BE2C (cell line): ENCODE data around the gene KIF5C.

Experiments
- DNase-seq: peaks from one replicate; pipeline ENCODE4 v3.0.0-alpha.2; 2020
- H3K27me3 ChIP-seq: fragments of 250-450 bp; sonication (Bioruptor Pico); 2 replicates; pipeline ENCODE4 v1.5.1; 2020; ENCODE audit warnings: mild to moderate bottlenecking
- H3K36me3 ChIP-seq: fragments of 250-450 bp; sonication (Bioruptor Pico); 2 replicates; pipeline ENCODE4 v1.5.1; 2020; ENCODE audit warnings: mild to moderate bottlenecking
- H3K4me1 ChIP-seq: fragments of 250-450 bp; sonication (Bioruptor Pico); 2 replicates; pipeline ENCODE4 v1.5.1; 2020
- H3K4me3 ChIP-seq: 2 replicates; pipeline ENCODE4 v1.5.1; 2011; ENCODE audit warnings: low read depth, low read length
- H3K9me3 ChIP-seq: fragments of 250-450 bp; sonication (Bioruptor Pico); 2 replicates; pipeline ENCODE4 v1.5.1; 2020
- TF ChIP-seq, protein P1 (sequence below): IDR thresholded peaks from 2 replicates; pipeline ENCODE4 v1.5.1; 2012; ENCODE audit warnings: mild to moderate bottlenecking, low read depth, low read length

Gene KIF5C

DNA sequence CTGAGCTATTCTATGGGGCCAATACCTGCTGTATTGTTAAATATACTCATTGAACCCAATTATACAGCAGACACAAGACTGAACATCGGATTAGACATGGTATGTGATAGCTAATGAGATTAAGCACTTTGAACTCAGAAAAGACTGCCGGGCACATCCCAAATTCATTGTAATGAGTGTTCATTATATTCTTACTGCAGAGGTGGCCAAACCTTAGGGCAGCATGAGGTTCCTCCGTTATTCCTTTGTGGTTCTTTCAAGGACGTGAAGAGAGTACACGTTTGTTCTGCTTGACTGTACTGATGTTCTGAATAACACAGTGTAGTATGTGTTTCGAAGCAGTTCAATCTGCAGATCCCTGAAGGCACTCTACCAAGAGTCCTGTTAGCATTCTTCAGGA lies 78.4 kb downstream of the KIF5C start:
- Histone ChIP-seq H3K36me3 (no peaks in the 10 kb centered on the region), H3K4me1 (no peaks in the 10 kb centered on the region), H3K4me3 (no peak overlapping the region), H3K9me3 (no peaks in the 10 kb centered on the region), H3K27me3 (no peaks in the 10 kb centered on the region)
- DNase-seq = no peak
- TF ChIP-seq, protein P1, sequence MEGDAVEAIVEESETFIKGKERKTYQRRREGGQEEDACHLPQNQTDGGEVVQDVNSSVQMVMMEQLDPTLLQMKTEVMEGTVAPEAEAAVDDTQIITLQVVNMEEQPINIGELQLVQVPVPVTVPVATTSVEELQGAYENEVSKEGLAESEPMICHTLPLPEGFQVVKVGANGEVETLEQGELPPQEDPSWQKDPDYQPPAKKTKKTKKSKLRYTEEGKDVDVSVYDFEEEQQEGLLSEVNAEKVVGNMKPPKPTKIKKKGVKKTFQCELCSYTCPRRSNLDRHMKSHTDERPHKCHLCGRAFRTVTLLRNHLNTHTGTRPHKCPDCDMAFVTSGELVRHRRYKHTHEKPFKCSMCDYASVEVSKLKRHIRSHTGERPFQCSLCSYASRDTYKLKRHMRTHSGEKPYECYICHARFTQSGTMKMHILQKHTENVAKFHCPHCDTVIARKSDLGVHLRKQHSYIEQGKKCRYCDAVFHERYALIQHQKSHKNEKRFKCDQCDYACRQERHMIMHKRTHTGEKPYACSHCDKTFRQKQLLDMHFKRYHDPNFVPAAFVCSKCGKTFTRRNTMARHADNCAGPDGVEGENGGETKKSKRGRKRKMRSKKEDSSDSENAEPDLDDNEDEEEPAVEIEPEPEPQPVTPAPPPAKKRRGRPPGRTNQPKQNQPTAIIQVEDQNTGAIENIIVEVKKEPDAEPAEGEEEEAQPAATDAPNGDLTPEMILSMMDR = no peak

DNA sequence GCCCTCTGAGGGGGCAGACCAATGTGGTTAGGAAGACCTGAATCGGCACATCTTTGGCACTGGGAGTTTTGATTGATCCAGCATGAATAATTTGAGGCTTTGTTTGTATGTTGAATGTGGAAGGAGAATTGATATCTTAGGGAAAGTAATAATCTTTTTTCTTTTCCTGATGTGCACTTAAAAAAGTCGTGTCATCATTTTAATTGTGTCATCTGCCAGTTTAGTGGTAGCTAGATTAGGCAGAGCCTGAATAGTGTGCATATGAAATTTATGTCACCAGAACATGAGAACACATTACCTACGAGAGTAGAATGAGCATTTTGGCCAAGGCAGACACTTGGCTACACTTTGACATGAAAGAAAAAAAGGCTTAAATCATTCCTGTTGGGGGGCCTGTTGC lies 79.5 kb downstream of the KIF5C start:
- H3K4me3 ChIP-seq = no peak overlapping the region
- no peak for DNase-seq
- no peaks in the 10 kb centered on the region for H3K36me3 ChIP-seq
- H3K27me3 ChIP-seq = no peaks in the 10 kb centered on the region
- TF ChIP-seq, protein P1 = no peak
- H3K9me3 ChIP-seq = no peaks in the 10 kb centered on the region
- H3K4me1 ChIP-seq = no peaks in the 10 kb centered on the region

- DNase-seq = no peak
- Histone ChIP-seq H3K9me3 (no peaks in the 10 kb centered on the region), H3K4me1 (no peaks in the 10 kb centered on the region), H3K4me3 (no peak overlapping the region), H3K27me3 (no peaks in the 10 kb centered on the region), H3K36me3 (no peaks in the 10 kb centered on the region)
- TF ChIP-seq, protein P1 = no peak
Measured at GRCh38 chr2:148955798-148956197, 80.8 kb downstream of the KIF5C start.

- TF ChIP-seq, protein P1 = no peak
- Histone ChIP-seq H3K27me3 (no peaks in the 10 kb centered on the region), H3K4me3 (no peak overlapping the region), H3K36me3 (no peaks in the 10 kb centered on the region), H3K9me3 (no peaks in the 10 kb centered on the region), H3K4me1 (no peaks in the 10 kb centered on the region)
- DNase-seq = no peak
Measured at GRCh38 chr2:148957023-148957422, 82.0 kb downstream of the KIF5C start.

DNA sequence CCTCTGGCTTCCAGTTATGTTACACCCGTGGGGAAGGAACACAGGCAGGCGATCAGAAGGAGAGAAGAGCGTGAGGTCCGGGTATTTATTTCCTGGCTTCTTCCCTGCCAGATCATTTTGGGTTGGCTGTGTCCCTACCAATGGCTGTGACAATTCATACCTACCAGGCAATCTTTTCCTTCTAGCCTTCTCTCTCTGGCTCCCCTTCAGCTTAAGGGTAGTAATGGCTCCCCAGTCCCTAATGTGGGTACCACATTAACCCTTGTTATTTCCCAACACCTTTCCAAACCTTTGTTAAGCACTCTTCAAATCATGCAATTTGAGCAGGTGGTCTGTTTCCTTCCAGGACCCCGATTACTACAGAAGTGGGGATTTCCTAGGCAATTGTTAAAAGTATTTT lies 84.7 kb downstream of the KIF5C start:
- no peaks in the 10 kb centered on the region for H3K9me3 ChIP-seq
- no peaks in the 10 kb centered on the region for H3K4me1 ChIP-seq
- H3K36me3 ChIP-seq = no peaks in the 10 kb centered on the region
- H3K27me3 ChIP-seq = no peaks in the 10 kb centered on the region
- TF ChIP-seq, protein P1 = no peak
- no peak for DNase-seq
- no peak overlapping the region for H3K4me3 ChIP-seq

DNA sequence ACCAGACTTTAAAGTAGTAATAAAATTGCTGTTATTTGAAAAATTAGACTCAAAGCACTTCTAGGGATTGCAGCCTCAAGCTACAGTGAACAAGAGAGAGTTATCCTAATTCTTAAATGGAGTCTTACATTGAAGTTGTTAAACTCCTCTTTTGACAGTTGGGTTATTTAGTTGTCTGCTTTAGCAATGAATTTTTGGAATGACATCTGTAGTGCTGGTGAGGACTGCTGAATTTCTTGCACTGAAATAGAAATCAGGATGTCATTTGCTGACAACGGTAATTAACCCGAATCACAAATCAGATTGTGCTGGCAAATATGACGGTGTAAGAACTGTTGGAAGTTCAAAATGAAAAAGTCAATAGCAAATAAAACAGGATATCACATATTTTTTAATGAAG lies 85.5 kb downstream of the KIF5C start:
- H3K4me1 ChIP-seq = no peaks in the 10 kb centered on the region
- no peaks in the 10 kb centered on the region for H3K36me3 ChIP-seq
- H3K9me3 ChIP-seq = no peaks in the 10 kb centered on the region
- no peak for DNase-seq
- TF ChIP-seq, protein P1 = no peak
- no peaks in the 10 kb centered on the region for H3K27me3 ChIP-seq
- H3K4me3 ChIP-seq = no peak overlapping the region
